22Rv1 (cell line): ENCODE results near the gene BABAM2.

Source experiments
- H3K27ac ChIP-seq: fragments of 450-650 bp; 2 replicates; pipeline ENCODE4 v1.5.1; 2017
- ZFX ChIP-seq: fragments of 450-650 bp; IDR thresholded peaks from 2 replicates; pipeline ENCODE4 v1.6.1; 2017; ENCODE audit warnings: antibody characterized with exemption, borderline replicate concordance
- TF ChIP-seq, protein P1 (sequence below): fragments of 450-650 bp; IDR thresholded peaks from 2 replicates; pipeline ENCODE4 v1.5.1; 2017; ENCODE audit warnings: mild to moderate bottlenecking

The BABAM2 gene

DNA sequence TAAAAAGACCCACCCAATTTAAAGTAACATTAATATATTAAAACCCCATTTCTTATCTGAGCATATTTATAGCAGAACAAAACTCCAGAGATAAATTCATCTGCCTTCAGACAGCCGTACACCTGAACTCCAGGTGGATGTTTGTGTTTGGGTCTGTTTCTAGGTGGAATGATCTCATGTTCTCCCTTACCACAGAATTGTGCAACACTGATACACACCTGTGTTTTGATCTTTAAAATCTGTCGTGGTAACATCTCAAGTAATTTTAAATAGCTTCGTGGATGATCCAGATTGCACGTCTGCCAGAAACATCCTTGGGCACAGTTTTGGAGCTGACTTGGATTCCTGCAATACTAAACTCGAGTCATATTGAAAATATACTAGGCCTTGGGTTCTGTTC is 294.6 kb downstream of the BABAM2 start:
- no peak overlapping the region for H3K27ac ChIP-seq

DNA sequence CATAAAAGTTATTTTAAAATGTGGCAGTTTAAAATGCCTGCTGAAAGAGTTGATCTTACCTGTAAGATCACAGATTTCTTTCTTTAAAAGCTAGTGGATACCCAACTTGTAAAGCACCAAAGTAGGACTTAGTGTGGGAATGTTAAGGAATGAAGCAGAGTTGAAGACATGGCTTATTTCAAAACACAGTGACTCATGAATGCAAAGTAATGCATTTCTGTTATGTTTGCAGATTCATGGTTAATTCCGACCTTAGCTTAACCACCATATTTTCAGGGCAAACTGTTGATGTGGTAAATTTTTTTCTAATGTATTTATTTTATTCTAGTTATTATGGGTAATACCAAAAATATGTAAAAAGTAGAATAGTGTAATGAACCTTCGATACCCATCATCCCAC is 295.4 kb downstream of the BABAM2 start:
- TF ChIP-seq, protein P1, sequence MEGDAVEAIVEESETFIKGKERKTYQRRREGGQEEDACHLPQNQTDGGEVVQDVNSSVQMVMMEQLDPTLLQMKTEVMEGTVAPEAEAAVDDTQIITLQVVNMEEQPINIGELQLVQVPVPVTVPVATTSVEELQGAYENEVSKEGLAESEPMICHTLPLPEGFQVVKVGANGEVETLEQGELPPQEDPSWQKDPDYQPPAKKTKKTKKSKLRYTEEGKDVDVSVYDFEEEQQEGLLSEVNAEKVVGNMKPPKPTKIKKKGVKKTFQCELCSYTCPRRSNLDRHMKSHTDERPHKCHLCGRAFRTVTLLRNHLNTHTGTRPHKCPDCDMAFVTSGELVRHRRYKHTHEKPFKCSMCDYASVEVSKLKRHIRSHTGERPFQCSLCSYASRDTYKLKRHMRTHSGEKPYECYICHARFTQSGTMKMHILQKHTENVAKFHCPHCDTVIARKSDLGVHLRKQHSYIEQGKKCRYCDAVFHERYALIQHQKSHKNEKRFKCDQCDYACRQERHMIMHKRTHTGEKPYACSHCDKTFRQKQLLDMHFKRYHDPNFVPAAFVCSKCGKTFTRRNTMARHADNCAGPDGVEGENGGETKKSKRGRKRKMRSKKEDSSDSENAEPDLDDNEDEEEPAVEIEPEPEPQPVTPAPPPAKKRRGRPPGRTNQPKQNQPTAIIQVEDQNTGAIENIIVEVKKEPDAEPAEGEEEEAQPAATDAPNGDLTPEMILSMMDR: no peak
- no peak for TF ChIP-seq ZFX
- H3K27ac ChIP-seq: no peak overlapping the region

More for the DNA sequence above, 294.6 kb downstream of the BABAM2 start:
- TF ChIP-seq ZFX: no peak
- TF ChIP-seq, protein P1: no peak

DNA sequence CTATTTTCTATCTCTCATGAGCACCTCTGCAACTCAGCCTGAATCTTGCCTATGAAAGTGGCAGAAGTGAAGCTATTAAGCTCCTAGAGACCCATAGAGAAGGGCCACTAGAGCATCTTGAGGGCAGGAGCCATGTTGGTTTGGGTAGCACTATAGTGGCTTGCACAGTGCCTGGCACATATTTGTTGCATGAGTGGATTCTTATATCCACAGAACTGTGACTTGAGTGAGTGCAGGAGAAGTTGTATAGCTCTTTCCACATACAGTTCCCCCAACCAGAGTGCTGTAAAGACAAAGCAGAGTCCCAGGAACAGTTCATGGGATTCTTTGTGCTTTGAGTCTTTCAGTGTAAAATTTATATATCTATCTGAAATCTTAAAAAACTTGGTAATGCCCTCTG is 296.7 kb downstream of the BABAM2 start:
- TF ChIP-seq ZFX: no peak
- TF ChIP-seq, protein P1: no peak

DNA sequence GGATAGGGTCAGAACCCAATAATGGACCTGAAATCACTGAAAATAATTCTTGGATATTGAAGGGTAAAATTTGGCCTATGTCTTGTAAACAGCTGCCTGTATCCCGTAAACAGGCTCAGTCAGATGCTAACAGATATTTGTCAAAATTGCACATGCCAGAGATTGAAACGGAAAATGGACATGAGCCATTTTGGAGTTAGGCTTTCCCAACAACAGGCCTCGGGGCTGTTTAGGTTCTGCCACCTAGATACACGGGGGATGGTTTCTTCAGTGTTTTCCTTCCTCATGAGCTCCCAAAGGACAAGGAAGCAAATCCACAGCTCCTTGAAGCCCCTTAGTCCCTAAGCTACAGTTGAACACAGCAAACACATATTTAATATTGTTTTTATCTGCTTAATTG is 297.9 kb downstream of the BABAM2 start:
- no peak for TF ChIP-seq ZFX
- TF ChIP-seq, protein P1: no peak
- no peak overlapping the region for H3K27ac ChIP-seq

More for the DNA sequence above, 296.7 kb downstream of the BABAM2 start:
- H3K27ac ChIP-seq: no peak overlapping the region

DNA sequence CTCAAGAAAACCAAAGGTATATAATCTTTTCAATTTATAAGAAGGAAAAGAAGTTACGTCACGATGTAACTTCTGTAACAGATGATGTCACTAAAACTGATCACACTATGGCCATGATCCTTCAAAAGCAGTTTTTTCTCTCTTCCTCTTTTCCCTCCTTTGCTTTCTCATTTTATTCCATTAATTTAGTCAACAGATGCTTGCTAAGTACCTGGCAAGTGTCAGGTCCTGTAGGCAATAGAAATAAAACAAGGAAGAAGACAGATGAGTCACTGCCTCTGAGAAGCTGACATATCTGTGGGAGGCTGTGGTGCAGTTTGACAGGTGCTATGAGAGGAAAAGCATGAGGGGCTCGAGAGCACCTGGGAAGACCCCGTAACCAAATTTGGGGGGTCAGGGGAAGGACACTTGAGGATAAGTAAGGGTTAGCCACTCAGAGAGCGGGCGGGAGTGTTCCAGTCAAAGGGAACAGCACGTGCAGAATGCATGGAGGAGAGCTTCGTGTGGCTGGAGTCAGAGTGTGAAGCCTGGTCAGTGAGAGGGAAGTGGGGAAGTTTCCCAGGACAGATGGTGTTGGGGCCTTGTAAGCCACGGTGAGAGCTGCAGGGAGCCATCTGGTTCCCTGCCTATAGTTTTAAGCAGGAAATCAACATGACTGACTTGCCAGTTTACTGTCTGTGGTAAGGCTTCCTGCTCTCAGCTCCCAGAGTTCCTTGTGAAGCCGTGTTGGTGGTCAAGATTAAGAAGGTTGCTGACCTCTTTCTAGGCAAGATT is 303.3 kb downstream of the BABAM2 start:
- no peak for TF ChIP-seq ZFX
- TF ChIP-seq, protein P1: no peak
- H3K27ac ChIP-seq: no peak overlapping the region

DNA sequence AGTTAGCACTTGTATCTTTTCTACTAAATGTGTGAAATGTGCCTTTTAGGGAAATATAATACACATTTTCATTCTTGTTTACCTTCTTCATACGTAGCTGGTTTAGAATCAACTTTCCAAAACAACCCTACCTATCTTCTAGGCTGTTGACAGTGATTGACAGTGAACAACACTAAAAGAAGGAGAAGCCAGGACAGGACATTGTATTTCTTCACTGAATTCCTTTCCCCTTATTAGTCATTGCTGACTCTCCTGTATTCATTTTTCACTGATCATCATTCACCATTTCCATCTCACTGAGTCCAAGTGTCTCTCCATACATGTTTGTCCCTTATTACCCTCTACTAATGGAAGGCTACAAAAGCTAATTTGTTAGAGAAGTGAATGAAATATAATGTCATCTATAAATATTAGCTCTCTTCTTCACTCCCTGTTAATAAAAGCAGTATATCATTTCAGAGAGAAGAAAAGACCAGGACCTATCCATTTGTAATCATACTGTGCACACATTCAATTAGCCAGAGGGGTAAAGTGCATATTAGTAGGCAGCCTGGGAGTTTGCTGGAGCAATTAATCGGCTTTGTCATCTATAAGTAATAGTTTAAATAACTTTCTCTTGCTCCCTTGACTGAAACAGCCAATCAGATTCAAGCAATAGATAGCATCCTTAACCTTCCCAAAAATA is 309.6 kb downstream of the BABAM2 start:
- no peak for TF ChIP-seq ZFX
- TF ChIP-seq, protein P1: no peak
- H3K27ac ChIP-seq: no peak overlapping the region

DNA sequence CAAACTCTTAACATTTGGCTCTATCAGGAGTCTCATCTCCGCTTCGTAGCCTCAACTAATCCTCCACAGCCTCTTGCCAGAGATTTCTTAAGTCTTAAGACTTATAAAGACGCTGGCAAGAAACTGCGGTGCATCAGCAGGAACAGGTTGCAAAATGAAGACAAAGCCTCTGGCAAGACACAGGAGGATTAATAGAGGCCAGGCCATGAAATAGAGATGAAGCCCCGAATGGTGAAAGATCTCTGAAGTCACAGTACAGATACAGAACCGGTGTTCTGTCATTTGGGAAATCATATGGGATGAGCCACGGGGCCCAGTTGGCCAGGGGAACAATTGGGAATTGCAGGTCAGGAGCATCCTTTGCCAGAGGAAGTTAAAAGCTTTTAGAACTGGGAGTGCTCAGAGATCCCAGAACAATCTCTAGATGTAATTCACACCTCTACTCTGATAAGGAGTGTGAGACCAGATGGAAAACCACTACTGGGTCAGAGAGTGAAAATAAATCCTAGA is 311.2 kb downstream of the BABAM2 start:
- no peak for TF ChIP-seq ZFX
- TF ChIP-seq, protein P1: no peak

More for the DNA sequence above, 311.2 kb downstream of the BABAM2 start:
- H3K27ac ChIP-seq: no peak overlapping the region
